Mononuclear cell (primary cell): Measurements from ENCODE around the gene FKBP8. TPM values are rescaled to one million over a fixed set of nuclear protein-coding genes. Genes with fewer than 3 reads are reported as not detected.
A peak's percentile ranks its signal among the peaks of the same experiment; 100 is the strongest.

ENCODE experiments used
- H3K27me3 ChIP-seq: 2 replicates; pipeline ENCODE4 v1.6.0; 2011; ENCODE audit warnings: low read length, control low read depth; ENCODE audit not compliant: insufficient read depth
- H3K4me1 ChIP-seq: 2 replicates; pipeline ENCODE4 v1.5.1; 2011; ENCODE audit warnings: mild to moderate bottlenecking, low read length, control low read depth; ENCODE audit not compliant: insufficient read depth
- H3K4me3 ChIP-seq: 2 replicates; pipeline ENCODE4 v1.5.1; 2011; ENCODE audit warnings: mild to moderate bottlenecking, low read length, moderate library complexity
- H3K9me3 ChIP-seq: 2 replicates; pipeline ENCODE4 v1.5.1; 2011; ENCODE audit warnings: low read depth, mild to moderate bottlenecking, control low read depth, low read length
- total RNA-seq: library from RNA; depleted of rRNA; stranded (reverse); fragments of >200 nt; gene quantifications from one replicate; pipeline ENCODE4 v1.2.3, GENCODE V29; 2012

FKBP8 gene
- total RNA-seq, 1 donor = 169 TPM

DNA sequence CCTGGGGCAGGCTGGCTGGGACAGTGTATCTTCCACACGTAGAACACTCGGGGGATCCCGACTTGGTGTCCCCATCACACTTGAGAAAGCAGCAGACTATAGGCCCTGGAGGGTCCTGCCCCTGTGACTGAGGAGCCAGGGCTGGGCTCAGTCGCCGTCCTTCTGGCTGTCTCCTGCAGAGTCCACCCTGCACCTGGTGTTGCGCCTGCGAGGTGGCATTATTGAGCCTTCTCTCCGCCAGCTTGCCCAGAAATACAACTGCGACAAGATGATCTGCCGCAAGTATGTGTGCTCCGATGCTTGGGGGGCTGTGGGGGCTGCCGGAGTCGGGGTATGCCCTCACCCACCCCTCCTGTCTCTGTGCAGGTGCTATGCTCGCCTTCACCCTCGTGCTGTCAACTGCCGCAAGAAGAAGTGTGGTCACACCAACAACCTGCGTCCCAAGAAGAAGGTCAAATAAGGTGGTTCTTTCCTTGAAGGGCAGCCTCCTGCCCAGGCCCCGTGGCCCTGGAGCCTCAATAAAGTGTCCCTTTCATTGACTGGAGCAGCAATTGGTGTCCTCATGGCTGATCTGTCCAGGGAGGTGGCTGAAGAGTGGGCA lies 31.4 kb upstream of the FKBP8 start:
- Histone ChIP-seq H3K9me3 (no peaks in the 10 kb centered on the region), H3K27me3 (no peaks in the 10 kb centered on the region), H3K4me1 (peaks cover 25% of the 10 kb centered on the region), H3K4me3 (no peak overlapping the region)

DNA sequence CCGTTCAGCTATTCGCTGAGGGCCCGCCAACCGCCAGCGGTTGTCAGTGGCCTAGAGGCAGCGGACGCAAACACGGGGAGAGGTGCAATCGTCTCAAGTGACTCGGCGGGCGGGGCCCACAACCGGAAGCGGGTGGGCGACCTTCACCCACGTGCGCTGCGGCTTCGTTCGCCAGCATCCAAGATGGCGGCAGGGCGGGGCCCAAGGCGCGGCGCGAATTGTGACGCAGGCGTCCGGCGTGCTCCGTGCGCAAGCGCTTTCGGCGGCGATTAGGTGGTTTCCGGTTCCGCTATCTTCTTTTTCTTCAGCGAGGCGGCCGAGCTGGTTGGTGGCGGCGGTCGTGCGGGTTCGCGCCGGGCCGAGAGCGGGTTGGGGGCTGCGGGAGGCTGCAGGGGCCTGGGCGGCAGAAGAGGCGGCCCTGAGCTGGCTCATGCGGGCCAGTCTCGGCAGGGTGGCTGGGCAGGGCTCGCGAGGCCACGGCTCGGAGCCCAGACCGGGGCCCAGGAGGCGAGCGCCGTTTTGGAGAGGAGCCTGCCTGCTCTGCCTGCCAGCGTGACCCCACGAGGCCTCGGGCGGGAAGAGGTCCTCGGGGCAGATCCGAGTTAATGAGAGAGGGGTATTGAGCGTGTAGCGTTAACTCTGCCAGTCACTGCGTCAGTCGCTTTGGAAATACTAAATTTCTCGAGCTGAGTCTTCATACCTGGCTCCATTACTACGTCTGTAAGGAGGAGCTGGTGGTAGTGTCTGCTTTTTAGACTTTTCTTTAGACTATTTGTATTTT lies 28.4 kb upstream of the FKBP8 start, which contains the start of gene UBA52:
Gene UBA52 (plus strand): TSS at position 294 of the 781 bp plus-strand sequence. CDS start 1,444 bp downstream, outside the sequence.
- peaks cover 25% of the 10 kb centered on the region for H3K4me1 ChIP-seq
- H3K4me3 ChIP-seq = peak within 1 kb of the TSS; percentile 95
- H3K9me3 ChIP-seq = no peaks in the 10 kb centered on the region
- no peaks in the 10 kb centered on the region for H3K27me3 ChIP-seq

DNA sequence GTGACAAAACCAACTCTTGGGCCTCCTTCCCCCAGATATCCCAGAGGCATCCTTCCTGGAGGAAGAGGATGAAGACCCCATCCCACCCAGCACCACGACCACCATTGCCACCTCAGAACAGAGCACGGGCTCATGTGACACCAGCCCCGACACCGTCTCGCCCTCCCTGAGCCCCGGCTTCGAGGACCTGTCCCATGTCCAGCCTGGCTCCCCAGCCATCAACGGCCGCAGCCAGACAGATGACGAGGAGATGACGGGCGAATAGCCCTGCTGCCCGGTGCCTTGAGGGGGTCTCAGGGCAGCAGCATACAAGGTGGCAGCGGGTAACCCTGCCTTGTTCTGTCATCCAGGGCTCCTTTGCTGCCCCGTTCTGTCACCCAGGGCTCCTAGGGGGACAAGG lies 25.0 kb upstream of the FKBP8 start:
- Histone ChIP-seq H3K4me1 (peaks cover 21% of the 10 kb centered on the region), H3K27me3 (no peaks in the 10 kb centered on the region), H3K4me3 (no peak overlapping the region), H3K9me3 (no peaks in the 10 kb centered on the region)

DNA sequence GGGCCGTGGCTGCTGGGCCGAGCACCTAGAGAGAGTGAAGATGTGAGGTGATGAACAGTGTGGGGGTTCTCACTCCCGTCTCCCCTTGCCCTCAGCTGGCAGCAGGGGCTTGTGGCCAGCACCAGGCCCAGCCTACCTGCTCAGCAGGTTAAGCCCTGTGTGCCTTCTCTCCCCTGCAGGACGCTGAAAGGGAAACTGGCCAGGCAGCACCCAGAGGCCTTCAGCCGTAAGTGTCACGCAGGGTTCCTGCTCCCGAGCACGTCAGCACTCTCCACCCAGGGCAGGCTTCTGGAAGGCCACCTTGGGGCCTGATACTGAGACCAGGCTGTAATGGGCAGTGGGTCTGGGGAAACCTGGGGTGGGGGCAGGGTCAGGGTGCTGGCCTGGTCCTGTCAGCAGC lies 23.6 kb upstream of the FKBP8 start:
- Histone ChIP-seq H3K4me1 (peaks cover 7% of the 10 kb centered on the region), H3K4me3 (no peak overlapping the region), H3K9me3 (no peaks in the 10 kb centered on the region), H3K27me3 (no peaks in the 10 kb centered on the region)

DNA sequence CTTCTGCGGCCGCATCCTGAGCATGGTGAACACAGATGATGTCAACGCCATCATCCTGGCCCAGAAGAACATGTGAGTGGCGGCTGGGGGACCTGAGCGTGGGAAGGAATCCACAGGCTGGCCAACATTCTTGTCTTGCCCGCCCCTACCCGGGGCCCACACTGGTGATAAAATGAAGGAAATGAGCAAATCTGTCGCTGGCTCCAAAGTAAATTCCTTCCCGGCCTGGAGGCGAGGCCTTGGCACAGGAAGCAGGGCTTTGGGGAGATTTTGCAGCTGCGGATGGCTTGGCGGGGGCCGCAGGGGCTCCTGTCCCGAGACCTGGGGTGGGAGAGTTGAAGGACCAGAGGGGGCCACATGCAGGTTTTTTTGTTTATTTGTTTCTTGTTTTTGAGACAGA lies 18.7 kb upstream of the FKBP8 start:
- no peak overlapping the region for H3K4me3 ChIP-seq
- no peaks in the 10 kb centered on the region for H3K27me3 ChIP-seq
- no peaks in the 10 kb centered on the region for H3K9me3 ChIP-seq
- peaks cover 18% of the 10 kb centered on the region for H3K4me1 ChIP-seq

DNA sequence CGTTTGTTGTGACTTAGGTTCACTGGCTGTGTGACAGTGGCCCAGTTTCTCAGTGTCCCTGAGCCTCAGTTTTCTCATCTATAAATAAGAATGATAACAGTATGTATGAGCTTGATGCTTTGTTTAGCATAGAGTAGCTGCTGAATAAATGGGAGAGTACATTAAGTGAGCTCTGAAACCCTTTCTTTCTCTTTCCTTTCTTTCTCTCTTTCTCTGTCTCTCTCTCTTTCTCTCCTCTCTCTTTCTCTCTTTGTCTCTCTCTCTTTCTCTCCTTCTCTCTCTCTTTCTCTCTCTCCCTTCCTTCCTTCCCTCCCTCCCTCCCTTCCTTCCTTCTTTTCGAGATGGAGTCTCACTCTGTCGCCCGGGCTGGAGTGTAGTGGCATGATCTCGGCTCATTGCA lies 16.3 kb upstream of the FKBP8 start:
- no peaks in the 10 kb centered on the region for H3K9me3 ChIP-seq
- H3K27me3 ChIP-seq = no peaks in the 10 kb centered on the region
- peaks cover 18% of the 10 kb centered on the region for H3K4me1 ChIP-seq
- no peak overlapping the region for H3K4me3 ChIP-seq

DNA sequence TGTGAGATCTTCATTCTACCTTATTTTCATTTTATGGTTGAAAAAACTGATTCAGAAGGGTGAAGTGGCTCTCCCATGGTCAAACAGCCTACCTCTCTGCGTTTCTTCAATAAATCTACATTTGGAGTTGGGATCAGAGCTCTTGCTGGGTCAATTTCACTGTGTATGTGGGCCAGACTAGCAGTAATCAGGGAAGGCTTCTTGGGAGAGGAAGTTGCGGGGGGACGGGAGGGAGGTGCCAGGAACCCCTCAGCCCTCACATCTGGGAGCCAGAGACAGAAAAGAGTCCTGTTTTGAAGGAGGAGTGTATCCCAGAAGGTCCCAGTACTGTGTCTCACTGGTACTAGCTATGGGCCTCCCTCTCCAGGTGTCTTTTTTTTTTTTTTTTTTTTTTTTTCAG lies 15.2 kb upstream of the FKBP8 start:
- H3K4me3 ChIP-seq = peak overlapping the region; percentile 95
- H3K27me3 ChIP-seq = no peaks in the 10 kb centered on the region
- H3K4me1 ChIP-seq = peaks cover 18% of the 10 kb centered on the region
- H3K9me3 ChIP-seq = no peaks in the 10 kb centered on the region

DNA sequence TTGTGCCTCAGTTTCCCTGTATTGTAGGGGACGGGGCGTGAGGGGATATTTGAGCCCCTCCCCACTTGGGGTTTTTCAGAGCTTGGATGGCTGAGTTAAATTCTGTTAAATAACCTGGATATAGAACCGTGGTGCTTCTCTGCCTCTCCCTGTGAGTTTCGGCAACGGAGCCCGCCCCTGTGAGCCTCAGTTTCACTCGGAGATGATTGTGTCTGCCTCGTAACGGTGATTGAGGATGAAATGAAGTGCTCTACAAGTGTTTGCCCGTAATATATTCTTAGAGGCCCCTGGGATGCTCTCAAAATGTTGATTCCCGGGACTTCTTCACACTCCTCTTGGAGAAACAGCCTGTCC lies 14.8 kb upstream of the FKBP8 start:
- no peaks in the 10 kb centered on the region for H3K9me3 ChIP-seq
- peak overlapping the region; percentile 95 for H3K4me3 ChIP-seq
- no peaks in the 10 kb centered on the region for H3K27me3 ChIP-seq
- peaks cover 18% of the 10 kb centered on the region for H3K4me1 ChIP-seq

DNA sequence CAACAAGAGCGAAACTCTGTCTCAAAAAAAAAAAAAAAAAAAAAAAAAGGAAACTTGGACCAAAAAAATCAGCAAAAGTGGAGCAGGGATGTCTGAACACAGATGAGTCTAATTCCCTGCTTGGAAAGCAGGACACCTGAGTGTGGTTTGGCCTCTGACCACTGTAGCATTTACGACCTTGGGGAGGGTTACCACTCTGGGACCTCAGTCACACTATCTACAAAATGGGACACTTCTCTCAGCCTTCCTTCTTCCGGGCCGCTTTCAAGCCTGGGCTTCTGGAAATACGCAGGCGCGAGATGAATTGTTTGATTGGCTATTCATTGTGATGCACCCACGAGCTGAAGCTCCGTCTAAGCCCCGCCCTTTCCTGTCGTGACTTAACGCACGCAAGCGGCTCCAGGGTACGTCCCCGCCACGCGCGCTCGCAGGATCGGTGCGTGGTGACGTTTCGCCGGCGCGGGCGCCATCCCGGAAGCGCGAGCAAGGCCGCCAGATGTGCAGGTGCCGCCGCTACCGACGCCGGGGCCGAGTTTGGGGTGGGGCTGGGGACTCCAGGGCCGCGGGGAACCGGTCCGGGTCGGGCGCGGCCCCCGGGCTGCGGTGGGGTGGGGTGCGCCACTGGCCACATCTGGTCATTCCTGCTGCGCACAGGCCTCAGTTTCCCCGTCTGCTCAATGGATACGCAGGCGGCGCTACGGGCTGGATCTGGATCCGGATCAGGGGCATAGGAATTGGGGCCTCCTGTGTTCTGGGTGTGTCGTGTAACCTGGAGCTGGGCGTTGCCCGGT lies 14.2 kb upstream of the FKBP8 start, which contains the start of gene KXD1:
Gene KXD1 (plus strand): TSS at position 460 of the 791 bp plus-strand sequence. CDS start 4,187 bp downstream, outside the sequence.
- no peaks in the 10 kb centered on the region for H3K27me3 ChIP-seq
- H3K9me3 ChIP-seq = no peaks in the 10 kb centered on the region
- H3K4me1 ChIP-seq = peaks cover 18% of the 10 kb centered on the region
- H3K4me3 ChIP-seq = peak within 1 kb of the TSS; percentile 95

DNA sequence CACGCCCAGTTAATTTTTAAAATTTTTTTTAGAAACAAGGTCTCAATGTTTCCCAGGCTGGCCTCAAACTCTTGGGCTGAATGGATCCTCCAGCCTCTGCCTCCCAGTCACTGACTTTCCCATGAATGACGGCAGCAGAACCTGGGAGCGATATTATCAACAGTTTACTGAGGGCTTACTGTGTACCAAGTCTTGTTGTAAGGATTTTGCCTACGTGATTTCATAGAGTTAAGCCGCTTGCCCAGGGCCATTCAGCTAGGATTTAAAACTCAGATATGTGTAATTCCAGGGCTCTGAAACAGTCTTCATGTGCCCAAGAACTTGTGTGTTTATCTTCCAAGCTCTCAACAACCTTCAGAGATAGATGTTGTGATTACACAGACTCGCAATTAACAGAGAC lies 8.3 kb upstream of the FKBP8 start:
- Histone ChIP-seq H3K27me3 (no peaks in the 10 kb centered on the region), H3K4me1 (no peaks in the 10 kb centered on the region), H3K4me3 (no peak overlapping the region), H3K9me3 (no peaks in the 10 kb centered on the region)

DNA sequence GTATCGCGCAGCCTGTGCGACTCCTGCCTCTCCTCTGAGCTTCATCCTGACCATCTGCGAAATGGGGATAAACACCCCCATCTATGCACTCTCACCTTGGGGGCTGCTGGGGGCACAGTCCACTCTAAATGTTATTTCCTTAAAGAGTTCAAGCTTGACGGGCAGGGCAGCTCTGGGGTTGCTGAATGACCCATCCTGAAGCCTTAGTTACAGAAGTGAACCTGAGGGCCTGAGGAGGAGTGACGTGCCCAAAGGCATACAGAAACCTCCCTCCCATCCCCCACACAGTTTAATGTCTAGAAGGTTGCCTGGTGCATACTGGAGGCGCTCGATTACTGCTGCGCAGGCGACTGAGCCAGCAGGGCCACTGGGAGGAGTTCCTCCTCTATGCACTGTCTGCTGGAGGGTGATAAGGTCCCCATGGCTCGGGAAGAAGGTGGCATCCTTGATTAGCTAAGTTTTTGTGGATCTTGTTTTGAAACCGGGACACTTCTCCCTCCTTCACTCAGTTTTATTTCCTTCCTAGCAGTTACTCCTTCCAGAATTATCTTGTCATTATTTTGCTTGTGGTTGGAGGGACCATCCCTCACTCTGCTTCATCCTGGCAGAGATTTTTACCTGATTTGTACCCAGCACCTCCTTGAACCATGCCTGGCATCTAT lies 572 bp upstream of the FKBP8 start:
- H3K4me3 ChIP-seq = peak overlapping the region; percentile 41
- H3K27me3 ChIP-seq = no peaks in the 10 kb centered on the region
- peaks cover 25% of the 10 kb centered on the region for H3K4me1 ChIP-seq
- no peaks in the 10 kb centered on the region for H3K9me3 ChIP-seq

DNA sequence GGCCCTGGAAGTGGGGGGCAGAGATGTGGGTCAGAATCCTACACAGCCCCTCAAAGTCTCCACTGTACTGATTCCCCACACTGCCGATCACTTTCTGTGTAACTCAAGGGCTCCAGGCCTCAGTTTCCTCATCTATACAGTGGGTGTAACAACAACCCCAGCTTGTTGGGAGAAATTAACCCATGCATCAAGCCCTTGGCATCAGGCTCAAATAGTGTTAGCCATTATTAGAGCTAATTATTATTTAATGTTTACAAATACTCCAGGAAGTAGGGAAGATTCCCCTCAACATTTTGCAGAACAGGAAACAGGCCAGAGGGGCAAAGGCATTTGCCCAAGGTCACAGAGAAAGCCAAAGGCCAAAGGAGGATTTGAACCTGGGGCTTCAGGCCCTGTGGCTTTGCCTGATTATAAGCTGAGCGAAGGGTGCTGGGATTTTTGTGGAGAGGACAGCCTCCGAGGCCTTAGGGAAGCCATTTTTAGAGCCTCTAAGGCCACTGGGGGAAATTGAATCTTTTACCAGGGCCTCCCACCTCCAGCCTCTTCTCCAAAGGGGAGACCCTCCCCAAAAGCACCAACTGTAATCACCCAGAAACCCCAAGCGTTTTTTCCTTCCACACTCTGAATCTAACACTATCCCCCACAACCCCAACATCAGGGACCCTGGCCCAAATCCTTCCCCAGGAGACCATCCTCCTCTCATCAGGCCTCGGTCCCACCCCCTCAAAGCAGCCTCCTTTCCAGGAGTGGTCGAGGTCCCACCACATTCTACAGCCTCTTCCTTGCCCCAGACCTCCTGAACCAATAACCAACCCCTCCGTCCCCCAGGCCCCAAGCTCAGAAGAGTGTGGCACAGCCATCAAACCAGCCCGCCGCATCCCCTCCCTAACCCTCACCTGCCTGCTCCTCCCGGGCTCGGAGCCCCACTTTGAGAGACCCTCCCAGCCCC lies 1.1 kb downstream of the FKBP8 start:
- Histone ChIP-seq H3K9me3 (no peaks in the 10 kb centered on the region), H3K4me3 (peak overlapping the region; percentile 32), H3K27me3 (no peaks in the 10 kb centered on the region), H3K4me1 (peaks cover 25% of the 10 kb centered on the region)

DNA sequence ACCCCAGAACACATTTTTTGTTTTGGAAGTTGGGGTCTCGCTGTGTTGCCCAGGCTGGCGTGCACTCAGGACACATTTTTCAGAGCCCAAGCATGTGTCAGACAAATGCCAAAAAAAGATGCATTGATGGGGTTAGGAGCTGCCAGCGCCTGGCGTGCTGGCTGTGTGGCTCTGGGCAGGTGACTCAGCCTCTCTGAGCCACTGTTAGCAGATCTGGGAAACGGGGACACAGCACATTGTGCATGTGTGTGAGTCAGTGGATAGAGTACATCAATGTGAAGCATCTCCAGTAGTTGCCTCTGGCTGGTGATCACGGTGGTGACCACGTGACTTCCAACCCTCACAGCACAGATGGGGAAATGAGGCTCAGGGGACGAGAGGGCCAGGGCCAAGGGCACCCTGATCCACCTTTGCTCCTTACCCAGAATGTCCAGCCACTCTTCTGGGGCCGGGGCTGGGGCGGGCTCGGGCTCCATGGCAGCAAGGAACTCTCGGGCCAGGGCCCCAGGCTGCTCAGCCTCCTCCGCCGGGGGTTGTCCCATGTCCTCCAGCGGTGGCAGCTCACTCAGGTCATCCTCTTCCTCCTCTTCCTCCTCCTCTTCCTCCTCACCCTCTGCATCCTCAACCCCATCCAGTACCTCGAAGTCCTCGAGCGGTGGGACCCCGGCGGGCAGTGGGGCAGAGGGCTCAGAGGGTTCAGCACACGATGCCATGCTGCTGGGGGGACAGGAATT lies 1.9 kb downstream of the FKBP8 start:
- Histone ChIP-seq H3K4me1 (peaks cover 25% of the 10 kb centered on the region), H3K9me3 (no peaks in the 10 kb centered on the region), H3K4me3 (no peak overlapping the region), H3K27me3 (no peaks in the 10 kb centered on the region)
